Psoas muscle (tissue), 8 donors: ENCODE results near the gene LRRIQ4. TPM values are rescaled to one million over a fixed set of nuclear protein-coding genes. Genes with fewer than 3 reads are reported as not detected.

Source experiments
- ATAC-seq, 4 donors: fragments of 200-7000 bp; cut with Tn5 transposase; one replicate each; pipeline ENCODE4 v1.9.1; 2020; ENCODE audit warnings: moderate library complexity in 3 of 4, mild to moderate bottlenecking in 2 of 4
- DNase-seq, 2 donors: peaks; one replicate each; pipeline ENCODE4 v3.0.0-alpha.2; 2020
- H3K27ac ChIP-seq: fragments of 200-600 bp; one replicate; pipeline ENCODE4 v1.8.0; 2022
- H3K27me3 ChIP-seq, 3 donors: fragments of 200-600 bp in 1 of 3; one replicate each; pipeline versions ENCODE4 v1.6.1 to v1.8.0; 2013 to 2022; ENCODE audit warnings: low read length in 2 of 3, mild to moderate bottlenecking in 2 of 3, moderate library complexity in 1 of 3; ENCODE audit not compliant: insufficient read depth in 3 of 3
- H3K36me3 ChIP-seq, 2 donors: fragments of 200-600 bp in 1 of 2; one replicate each; pipeline versions ENCODE4 v1.6.1 to v1.8.0; 2013 to 2022; ENCODE audit warnings: low read depth in 1 of 2, mild to moderate bottlenecking in 1 of 2, moderate library complexity in 1 of 2; ENCODE audit not compliant: insufficient read depth in 1 of 2
- H3K4me1 ChIP-seq: fragments of 200-600 bp; one replicate; pipeline ENCODE4 v1.8.0; 2022
- H3K4me3 ChIP-seq: fragments of 200-600 bp; one replicate; pipeline ENCODE4 v1.8.0; 2022; ENCODE audit warnings: mild to moderate bottlenecking
- H3K9me3 ChIP-seq: fragments of 200-600 bp; one replicate; pipeline ENCODE4 v1.8.0; 2022
- WGBS, 3 donors: extraction: QIAGEN DNeasy Blood & Tissue Kit; methylation state at CpG; one replicate each; pipeline versions ENCODE4 v1.1.6 to v1.1.7; 2013; 5-methylcytosine and 5-hydroxymethylcytosine counted together
- intact Hi-C, 2 donors: fragments of 100-400 bp; cut with DNase I; formaldehyde crosslinking; loops; one replicate each; pipeline versions ENCODE4 v1.11.0 to v1.14.2; 2022
- polyA plus RNA-seq, 3 donors: library from polyadenylated mRNA; stranded (reverse); fragments of 200-250 nt; gene quantifications; one replicate each; pipeline ENCODE4 v1.2.3, GENCODE V29; 2013
- total RNA-seq, 4 donors: library from RNA; stranded (reverse); fragmentation: NEBNext Ultra II Directional in 2 of 4; extraction: Animal tissue kit (Norgen Biotek cat#: 25700) in 2 of 4; gene quantifications; one replicate each; pipeline versions ENCODE4 v1.2.1 to v1.2.4, GENCODE V29; 2021 to 2023
- TF ChIP-seq, protein P1 (sequence below): fragments of 200-600 bp; IDR thresholded peaks from one replicate; pipeline ENCODE4 v1.8.0; 2022; ENCODE audit warnings: antibody characterized with exemption
- donor health status: healthy with polysubstance abuse.
- donor health status: DM: no; HTN: no; CAD: no; lungs with moderate emphysema.
- donor health status: Bipolar disorder and iron deficiency.
- donor health status: healthy.
- donor health status: DM: yes; HTN: yes; CAD: no.
- donor health status: DM: no; HTN: no; CAD: no.
- donor health status: DM: no; HTN: no; CAD: no.
- donor health status: DM: yes; HTN: yes; CAD: no.

LRRIQ4 gene
- total and polyA plus RNA-seq, 7 donors, result 0.01 TPM; not detected in 6

DNA sequence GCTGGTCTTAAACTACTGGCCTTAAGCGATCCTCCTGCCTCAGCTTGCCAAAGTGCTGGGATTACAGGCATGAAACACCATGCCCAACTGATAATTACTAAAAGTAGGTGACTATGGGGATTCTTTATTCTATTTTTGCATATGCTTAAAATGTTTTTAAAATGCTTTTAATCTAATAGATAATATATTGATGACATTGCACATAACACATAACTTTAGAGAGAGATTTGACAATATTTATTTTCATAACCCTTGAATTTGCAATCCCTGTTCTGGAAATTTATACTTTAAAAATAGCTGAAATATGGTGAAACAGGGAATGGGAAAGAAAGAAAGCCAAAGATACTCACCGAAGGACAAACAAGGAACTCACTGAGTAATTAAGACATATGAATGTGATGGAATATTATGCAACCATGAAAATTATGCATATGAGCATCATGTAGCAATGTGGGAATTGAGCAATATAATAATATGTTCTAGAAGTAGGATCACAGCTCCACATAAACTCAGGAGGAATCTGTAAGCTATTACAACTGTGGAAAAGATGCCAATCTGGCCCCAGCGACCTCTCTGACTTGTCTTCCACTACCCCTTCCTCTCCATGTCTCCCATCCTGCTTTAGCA is 55.0 kb downstream of the LRRIQ4 start:
- intact Hi-C loops, result no loop called here
- no peak overlapping the region for H3K27ac ChIP-seq
- DNase-seq, result no peak
- H3K4me3 ChIP-seq, result no peak overlapping the region
- 91 to 96% (median 94%) methylated on average over 3 of the region's 3 CpGs for WGBS, 3 donors
- no peaks in the 10 kb centered on the region for H3K4me1 ChIP-seq
- TF ChIP-seq, protein P1, sequence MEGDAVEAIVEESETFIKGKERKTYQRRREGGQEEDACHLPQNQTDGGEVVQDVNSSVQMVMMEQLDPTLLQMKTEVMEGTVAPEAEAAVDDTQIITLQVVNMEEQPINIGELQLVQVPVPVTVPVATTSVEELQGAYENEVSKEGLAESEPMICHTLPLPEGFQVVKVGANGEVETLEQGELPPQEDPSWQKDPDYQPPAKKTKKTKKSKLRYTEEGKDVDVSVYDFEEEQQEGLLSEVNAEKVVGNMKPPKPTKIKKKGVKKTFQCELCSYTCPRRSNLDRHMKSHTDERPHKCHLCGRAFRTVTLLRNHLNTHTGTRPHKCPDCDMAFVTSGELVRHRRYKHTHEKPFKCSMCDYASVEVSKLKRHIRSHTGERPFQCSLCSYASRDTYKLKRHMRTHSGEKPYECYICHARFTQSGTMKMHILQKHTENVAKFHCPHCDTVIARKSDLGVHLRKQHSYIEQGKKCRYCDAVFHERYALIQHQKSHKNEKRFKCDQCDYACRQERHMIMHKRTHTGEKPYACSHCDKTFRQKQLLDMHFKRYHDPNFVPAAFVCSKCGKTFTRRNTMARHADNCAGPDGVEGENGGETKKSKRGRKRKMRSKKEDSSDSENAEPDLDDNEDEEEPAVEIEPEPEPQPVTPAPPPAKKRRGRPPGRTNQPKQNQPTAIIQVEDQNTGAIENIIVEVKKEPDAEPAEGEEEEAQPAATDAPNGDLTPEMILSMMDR, result no peak
- H3K27me3 ChIP-seq, result no peaks in the 10 kb centered on the region
- H3K9me3 ChIP-seq, result no peaks in the 10 kb centered on the region
- no peaks in the 10 kb centered on the region for H3K36me3 ChIP-seq
- ATAC-seq, result no peak

DNA sequence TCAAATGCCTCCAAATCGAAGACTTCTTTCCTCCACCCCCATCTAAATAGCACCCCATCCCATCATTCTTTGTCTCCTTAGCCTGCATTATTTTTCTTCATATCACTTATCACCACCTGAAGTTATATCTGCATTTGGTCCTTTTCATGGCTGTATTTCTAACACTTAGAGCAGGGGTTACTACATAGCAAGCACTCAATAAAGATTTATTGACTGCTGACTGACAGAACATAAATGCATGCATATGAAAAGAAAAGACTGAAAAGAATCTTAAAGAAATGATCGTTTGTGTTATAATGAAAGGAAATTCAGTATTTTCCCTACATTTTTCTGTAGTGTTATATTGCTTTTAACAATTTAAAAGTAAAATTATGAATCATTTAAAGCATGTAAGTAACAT is 55.7 kb downstream of the LRRIQ4 start:
- H3K27me3 ChIP-seq, result no peaks in the 10 kb centered on the region
- H3K4me3 ChIP-seq, result no peak overlapping the region
- WGBS, 3 donors, result 78 to 79% (median 79%) methylated on average over 2 of the region's 2 CpGs
- H3K36me3 ChIP-seq, result no peaks in the 10 kb centered on the region
- H3K9me3 ChIP-seq, result no peaks in the 10 kb centered on the region
- no peaks in the 10 kb centered on the region for H3K4me1 ChIP-seq
- DNase-seq (no peak), ATAC-seq (no peak)
- intact Hi-C loops, result no loop called here
- TF ChIP-seq, protein P1, result no peak
- H3K27ac ChIP-seq, result no peak overlapping the region

DNA sequence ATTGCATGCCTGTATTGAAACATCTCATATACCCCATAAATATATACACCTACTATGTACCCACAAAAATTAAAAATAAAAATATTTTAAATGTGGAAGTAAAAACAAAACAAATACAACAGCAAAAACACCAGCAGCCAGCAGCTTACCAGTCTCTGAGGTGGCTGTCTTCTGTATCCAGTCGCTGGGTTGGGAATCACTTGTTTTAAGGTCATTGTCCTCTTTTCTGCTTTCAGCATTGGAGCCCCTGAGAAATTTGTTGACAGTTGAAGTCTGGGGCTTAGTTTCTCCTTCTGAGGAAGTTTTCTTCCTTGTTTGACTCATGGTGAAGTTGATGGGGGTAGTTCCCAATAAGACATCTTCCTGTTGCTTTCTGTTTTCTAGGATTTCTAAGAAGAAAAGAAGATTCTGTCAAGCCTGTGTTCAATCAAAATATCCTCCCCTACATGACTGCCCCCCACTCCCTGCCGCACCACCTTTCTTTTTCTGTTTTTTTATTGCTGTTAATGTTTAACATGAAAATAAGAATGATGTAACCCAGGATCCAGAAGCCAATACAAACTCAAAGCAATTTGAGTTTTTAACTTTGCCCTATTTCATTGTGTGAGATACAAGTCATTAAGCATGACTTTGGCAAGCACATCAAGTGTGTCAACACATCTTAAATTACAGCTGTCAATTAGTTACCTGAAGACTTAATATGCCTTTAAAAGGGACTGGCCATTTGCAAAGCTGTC is 57.0 kb downstream of the LRRIQ4 start, which contains the start of gene LRRC31:
LRRC31 (minus strand) TSS at position 452 of the 737 bp plus-strand sequence; CDS start at position 324, 128 bp downstream.
- WGBS, 3 donors, result 75 to 78% (median 78%) methylated on average over 2 of the region's 2 CpGs
- TF ChIP-seq, protein P1, result no peak
- Histone ChIP-seq H3K4me1 (no peaks in the 10 kb centered on the region), H3K9me3 (no peaks in the 10 kb centered on the region), H3K27me3 (no peaks in the 10 kb centered on the region), H3K4me3 (no peak within 1 kb of the TSS), H3K36me3 (no peaks in the 10 kb centered on the region), H3K27ac (no peak within 1 kb of the TSS)
- no peak for ATAC-seq
- no peak for DNase-seq
- intact Hi-C loops, result no loop called here

DNA sequence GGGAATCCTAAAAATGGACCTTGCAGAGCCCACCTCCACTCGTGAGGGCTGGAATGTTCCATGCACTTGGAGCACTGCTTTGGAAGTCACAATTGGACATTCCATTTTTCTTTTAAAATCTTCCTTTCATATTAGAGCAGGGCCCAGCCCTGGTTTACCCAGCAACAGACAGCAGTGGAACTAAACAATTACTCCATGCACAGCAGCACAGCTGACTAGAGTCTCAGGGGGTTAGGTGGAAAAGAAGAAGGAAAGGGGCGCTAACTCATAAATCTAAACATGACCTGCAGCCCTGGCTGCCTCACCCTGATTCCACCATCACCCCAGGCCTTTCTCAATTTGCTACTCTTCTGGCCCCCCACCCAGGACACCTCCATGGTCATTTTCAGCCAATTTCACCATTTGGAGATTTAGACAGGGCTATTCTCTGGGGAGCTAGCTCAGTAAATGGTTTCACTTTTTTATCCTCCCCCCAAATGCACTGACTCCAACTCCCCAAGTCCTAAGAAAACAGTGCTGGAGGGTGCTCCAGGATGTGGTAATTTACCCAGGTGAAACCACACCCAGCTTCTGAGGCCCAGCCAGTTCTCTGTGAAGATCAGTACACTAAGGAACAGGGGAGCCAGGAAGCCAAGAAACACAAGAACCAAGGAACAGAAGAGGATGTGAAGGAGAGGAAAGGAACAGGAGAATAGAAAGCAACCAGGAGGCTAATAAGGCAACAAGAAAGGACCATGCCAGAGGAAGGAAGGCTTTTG is 58.6 kb downstream of the LRRIQ4 start:
- no peak for ATAC-seq
- TF ChIP-seq, protein P1, result no peak
- no peaks in the 10 kb centered on the region for H3K36me3 ChIP-seq
- H3K9me3 ChIP-seq, result no peaks in the 10 kb centered on the region
- no peak overlapping the region for H3K27ac ChIP-seq
- no peaks in the 10 kb centered on the region for H3K27me3 ChIP-seq
- no peak for DNase-seq
- H3K4me1 ChIP-seq, result no peaks in the 10 kb centered on the region
- intact Hi-C loops, result no loop called here
- 34 to 56% (median 50%) methylated on average over 2 of the region's 2 CpGs for WGBS, 3 donors
- H3K4me3 ChIP-seq, result no peak overlapping the region
